NCI-H128 (cell line): ENCODE measurements around the gene ARHGAP10.

Source experiments
- DNase-seq: peaks from one replicate; lab custom pipeline; 2025; ENCODE audit not compliant: unreplicated experiment; lab: John Stamatoyannopoulos, UW

Gene ARHGAP10, protein sequence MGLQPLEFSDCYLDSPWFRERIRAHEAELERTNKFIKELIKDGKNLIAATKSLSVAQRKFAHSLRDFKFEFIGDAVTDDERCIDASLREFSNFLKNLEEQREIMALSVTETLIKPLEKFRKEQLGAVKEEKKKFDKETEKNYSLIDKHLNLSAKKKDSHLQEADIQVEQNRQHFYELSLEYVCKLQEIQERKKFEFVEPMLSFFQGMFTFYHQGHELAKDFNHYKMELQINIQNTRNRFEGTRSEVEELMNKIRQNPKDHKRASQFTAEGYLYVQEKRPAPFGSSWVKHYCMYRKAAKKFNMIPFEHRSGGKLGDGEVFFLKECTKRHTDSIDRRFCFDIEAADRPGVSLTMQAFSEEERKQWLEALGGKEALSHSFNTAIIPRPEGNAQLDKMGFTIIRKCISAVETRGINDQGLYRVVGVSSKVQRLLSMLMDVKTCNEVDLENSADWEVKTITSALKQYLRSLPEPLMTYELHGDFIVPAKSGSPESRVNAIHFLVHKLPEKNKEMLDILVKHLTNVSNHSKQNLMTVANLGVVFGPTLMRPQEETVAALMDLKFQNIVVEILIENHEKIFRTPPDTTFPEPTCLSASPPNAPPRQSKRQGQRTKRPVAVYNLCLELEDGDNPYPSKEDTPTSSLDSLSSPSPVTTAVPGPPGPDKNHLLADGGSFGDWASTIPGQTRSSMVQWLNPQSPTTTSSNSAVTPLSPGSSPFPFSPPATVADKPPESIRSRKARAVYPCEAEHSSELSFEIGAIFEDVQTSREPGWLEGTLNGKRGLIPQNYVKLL

DNA sequence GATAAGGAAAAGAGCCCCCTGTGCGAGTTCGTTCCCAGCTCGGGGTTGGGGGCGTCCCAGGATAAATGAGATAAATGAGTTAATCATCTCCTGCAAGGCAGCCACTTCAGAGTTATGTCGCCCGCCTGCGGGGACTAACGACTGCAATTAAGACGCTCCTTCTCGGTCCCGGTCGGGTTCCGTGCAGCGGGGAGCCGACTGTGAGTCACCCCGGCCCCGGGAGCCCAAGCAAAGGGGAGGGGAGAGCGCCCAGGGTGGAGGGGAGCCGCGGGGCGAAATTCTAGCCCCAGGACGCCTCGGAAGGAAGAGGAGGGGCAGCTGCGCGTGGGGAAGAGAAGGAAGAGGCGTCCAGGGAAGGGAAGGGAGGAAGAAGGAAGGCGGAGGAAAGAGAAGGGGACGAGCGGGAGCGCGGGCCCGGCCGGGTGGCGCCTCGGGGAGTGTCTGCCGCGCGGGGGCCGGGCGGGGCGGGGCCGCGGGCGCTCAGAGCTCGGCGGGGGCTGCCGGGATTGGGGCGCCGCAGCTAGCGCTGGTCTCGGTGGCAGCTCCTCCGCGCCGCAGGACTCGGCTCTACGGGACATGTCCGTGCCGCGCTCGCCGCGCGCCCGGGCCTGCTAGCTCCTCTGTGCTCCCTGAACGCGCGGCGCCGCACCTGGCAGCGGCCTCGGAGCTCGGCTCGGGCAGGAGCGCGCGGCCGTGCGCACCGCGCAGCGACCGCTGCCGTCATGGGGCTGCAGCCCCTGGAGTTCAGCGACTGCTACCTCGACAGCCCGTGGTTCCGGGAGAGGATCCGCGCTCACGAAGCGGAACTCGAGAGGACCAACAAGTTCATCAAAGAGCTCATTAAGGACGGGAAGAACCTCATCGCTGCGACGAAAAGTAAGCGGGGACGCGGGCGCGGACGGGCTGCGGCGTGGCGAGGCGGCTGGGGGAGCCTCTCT is at the start of gene ARHGAP10:
TSS of gene ARHGAP10 (plus strand) at position 509 of the 938 bp plus-strand sequence. CDS start at position 723, 214 bp downstream.
- DNase-seq, result no peak

DNA sequence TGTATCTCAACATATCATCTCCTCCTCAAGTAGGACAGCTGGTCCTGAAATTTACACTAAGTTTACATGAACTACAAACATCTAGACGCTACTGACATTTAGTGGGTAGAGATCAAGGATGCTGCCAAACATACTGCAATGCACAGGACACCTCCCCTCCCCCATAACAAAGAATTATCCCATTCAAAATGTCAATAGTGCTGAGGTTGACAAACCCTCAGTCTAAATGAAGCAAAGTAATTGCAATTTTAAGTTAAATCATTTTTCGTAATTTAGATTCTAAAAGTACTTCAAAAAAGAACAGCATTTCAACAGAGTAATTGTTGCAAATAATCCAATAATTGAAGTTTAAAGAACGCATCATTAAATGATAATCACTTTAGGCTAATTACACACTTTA is 49.1 kb upstream of the ARHGAP10 start:
- no peak for DNase-seq

DNA sequence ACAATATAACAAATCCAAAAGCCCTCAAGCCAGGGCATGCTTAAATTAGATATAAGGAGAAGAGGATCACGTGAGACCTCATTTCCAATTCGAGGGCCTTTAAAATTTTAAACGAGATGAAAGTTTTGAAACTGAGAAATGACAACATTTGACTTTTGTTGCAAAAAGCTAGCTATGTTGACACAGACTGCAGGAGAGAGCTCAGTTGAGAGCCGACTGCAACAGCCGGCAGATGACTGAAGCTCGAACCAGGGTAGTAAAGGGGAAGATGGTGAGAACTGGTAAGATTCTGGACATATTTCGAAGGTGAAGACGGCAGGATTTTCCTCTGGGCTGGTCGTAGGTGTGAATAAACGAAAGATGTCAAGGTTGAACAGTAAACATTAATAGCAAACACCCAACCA is 48.7 kb upstream of the ARHGAP10 start:
- DNase-seq, result no peak

DNA sequence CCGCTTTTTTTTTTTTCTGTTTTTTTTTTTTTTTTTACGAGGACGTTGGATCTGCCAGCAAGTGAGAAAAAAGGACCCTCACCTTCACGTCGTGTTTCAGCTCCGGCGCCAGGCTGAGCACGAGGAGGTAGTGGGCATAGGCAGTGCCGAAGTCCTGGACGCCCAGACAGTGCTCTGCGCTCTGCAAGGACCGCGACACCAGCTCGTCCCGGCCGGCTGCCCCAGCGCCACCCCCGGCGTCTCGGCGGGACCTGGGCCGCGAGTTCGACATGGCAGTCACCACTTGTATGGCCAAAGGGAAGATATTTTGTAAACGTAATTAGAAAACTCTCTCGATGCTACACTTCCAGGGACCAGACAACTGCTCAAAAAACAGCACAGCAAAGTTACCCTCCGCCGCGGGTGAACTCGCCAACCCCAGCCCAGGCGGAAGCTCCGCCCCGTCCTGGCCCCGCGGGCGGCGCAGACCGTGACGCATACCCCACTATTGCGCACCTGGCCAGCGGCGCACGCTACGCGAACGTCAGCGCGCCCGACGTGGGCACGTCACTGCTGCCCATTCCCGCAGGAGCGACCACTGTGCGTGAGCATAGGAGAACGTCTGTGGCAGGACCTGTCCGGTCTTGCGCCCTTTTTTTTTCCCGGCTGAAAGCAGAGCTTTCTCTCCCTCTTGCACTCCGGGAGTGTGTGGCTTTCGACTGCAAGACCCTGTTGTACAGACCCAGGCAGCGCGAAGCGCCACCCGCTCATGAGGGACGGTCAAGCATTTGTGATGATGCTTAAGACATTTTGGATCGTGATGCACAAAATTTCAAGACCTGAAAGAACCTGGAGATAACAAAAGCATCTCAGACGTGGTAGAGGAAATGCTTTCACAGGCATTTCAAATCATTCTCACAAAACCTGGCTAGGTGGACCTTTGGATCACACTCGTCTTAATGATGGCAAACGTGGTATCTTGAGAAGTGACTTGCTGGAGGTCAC is 47.9 kb upstream of the ARHGAP10 start, which contains the start of gene PRMT9:
TSS of gene PRMT9 (minus strand) at position 447 of the 984 bp plus-strand sequence. CDS start at position 271, 176 bp downstream.
- DNase-seq, result peak; percentile 42

DNA sequence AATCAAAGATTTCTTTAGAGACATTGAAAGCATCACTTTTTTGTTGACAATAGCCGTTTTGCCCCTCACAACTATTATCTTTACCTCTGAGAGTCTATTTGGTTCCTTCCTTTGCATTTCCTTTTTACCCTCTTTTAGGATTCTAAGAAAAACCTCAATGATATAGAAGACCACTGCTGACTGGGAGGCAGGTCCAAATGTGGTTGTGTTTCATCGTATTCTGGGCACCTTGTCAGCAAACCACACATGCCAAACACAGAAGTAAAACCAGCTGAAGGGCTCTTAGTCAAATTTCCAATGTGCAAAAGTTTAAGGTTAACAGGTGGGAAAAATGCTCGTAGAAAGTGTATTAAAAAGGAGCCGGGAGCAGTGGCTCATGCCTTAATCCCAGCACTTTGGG is 42.8 kb upstream of the ARHGAP10 start:
- no peak for DNase-seq

DNA sequence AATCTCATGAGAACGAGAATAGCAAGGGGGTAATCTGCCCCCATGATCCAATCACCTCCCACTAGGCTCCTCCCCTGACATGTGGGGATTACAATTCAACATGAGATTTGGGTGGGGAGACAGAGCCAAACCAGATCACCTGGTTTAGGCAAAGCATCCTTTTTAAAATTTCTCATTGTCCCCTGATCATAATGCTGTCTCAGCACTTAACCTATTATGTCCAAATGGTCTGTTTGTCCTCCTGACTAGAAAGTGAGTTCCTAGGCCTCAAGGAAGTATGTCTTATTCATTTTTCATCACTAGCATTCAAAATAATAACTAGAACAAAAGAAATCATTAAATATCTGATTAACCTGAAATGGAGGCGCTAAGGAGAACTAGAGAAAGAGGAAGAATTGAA is 40.1 kb upstream of the ARHGAP10 start:
- DNase-seq, result no peak

DNA sequence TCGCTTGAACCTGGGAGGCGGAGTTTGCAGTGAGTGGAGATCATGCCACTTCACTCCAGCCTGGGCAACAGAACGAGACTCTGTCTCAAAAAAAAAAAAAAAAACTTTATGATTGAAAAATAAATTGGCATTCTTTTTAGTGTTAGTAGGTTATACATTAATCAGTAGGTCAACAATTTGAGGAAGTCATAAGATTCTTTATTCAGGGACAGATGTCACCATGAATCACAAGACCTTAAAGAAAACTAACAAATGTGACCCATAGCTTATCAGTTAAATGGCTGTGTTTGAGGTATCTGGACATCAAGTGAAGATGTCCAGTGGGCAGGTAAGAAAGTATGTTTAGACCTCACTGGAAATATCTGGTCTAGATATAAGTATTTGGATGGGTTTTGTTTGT is 38.7 kb upstream of the ARHGAP10 start:
- DNase-seq, result no peak

DNA sequence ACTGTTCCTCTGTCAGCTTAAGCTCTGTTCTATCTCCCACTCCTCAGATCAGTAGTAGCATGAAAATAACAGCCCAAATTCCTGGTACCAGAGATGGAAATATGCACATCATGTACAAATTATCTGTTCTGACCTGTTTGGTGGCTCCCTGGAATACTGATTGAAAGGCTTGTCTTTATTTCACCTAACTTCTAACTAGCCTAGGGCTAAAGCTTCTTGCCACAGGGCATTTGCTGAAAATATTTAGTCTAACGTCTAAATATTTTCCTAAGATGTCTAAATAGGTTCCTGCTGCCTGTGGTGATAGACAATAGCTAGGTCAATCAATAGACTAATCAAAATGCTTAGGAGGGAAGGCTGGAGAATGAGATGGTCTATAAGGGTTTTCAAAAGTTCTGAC is 35.0 kb upstream of the ARHGAP10 start:
- DNase-seq, result no peak

DNA sequence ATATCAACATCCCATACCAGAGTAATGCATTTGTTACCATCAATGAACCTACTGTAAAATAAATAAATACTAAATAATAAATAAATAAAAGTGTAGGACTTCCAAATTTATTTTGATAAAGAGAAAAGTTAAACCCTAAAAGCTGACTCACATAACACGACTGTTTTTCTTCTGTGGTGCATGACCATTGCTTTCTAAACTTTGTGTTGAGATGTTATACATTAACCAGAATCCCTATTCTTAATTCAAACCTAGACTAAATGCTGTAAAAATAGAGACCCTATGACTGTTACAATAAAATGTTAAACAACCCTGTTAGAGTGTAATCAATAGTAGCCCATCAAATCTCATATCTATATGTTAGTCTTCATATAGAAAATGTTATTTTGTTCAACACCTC is 27.0 kb upstream of the ARHGAP10 start:
- no peak for DNase-seq

DNA sequence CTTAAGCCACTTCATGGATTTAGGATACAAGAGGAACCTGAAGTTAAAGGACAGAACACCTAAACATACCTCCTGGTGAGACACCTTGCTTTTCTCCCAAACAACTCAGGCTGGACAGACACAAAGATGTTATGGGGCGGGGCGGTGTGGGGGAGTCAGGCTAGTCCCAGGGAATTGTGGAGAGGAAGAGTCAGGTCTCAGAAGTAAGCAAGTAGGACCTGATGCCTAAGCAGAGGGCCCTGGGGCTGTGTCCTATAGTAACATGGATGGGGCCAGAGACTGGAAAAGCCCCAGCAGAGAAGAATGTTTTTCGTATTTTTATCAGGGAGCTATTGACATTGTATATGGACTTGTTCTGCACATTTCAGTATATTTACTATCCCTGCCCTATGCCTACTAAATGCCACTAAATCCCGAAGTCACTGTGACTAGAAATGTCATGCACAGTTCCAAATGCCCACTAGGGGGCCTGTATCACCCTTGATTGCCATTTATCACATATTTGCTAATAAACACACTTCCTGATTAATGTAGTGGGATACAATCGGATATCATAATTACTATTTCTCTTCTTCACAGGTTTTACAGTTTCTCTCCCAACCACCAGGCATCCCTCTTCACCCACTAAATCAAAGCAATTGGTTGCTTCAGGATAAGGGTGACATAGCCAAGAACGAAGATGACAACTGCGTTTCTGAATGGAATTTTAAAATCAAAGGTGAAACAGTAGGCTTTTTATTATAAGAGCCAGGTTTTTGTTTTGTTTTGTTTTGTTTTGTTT is 23.8 kb upstream of the ARHGAP10 start:
- DNase-seq, result no peak

DNA sequence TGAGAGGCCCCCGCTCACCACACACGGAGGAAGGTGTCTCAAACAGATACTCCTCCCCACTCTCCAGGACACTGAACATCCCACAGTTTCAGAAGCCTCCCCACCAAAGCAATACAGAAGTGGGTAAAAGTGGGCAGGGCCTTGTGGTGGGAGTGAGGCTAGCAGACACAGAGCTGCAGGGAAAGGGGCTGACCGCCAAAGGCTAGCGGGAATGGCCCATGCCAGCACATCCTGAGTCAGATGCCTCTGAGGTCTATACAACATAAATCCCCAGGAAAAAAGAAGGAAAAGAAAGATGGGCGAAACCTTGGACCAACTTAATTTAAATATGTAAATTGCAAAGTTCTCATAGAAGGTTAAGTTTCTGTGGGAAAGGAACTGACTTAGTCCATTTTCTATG is 21.9 kb upstream of the ARHGAP10 start:
- DNase-seq, result no peak

DNA sequence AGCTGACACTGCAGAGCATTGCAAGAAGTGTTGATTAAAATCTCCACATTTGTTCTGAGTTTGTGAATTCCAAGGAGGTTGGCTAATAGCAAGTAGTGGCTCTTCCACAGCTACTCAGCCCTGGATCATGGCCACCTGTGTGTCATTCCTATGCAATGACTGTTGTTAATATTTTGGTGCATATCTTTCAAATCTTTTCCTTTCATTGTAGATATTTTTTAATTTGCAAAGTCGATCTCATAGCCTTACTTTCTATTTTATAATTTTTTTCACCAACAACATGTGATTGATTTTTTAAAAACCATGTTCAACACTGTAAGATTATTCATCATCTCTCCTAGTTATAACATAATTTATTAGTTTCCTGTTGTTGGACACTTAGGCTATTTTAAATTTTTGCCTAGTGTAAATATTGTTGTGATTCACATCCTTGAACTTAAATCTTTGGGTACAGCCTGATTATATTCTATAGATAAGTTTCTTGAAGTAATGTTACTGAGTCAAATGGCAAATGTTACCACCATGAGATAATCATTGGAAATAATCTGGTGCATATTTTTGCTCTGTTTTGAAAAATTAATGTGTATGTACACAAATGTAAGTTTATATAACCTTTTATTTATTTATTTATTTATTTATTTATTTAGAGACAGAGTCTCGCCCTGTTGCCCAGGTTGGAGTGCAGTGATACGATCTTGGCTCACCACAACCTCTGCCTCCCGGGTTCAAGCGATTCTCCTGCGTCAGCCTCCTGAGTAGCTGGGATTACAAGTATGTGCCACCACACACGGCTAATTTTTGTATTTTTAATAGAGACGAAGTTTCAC is 17.1 kb upstream of the ARHGAP10 start:
- DNase-seq, result no peak

DNA sequence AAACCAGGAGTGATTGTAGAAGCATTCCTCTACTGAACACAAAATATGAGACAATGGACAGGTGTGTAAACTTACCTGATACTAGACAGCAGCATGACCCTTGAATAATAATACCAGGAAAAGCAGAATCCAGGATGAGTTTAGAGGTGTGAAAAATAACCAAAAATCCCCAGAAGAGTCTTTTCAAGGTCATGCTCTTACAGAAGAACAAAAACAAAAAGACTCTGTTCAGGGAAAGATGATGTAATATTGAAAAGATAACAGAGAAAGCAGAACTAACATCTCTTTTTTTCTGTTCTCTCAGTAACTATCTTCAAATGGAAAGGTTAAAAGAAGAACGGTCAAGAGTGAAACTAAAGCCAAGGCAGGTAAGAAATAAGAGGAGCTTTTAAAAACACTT is 14.0 kb upstream of the ARHGAP10 start:
- DNase-seq, result no peak

DNA sequence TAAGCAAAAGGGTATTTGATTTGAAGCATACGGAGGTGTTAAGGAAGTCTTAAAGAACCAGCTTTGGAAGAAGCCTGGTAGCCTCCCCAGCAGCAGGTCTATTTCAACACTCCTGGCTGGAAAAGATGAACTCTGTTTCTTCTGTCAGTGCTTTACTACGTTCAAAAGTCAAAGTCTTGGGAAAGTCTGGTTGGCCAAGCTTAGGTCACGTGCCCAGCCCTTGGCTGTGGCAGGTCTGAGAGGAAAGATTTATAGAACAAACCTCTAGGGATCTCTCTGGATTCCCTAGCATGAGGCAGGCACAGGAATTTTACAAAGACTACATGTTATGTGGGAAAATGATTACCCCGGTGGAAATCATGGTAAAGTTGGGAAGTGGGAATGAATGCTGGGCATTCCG is 8.6 kb upstream of the ARHGAP10 start:
- DNase-seq, result no peak

DNA sequence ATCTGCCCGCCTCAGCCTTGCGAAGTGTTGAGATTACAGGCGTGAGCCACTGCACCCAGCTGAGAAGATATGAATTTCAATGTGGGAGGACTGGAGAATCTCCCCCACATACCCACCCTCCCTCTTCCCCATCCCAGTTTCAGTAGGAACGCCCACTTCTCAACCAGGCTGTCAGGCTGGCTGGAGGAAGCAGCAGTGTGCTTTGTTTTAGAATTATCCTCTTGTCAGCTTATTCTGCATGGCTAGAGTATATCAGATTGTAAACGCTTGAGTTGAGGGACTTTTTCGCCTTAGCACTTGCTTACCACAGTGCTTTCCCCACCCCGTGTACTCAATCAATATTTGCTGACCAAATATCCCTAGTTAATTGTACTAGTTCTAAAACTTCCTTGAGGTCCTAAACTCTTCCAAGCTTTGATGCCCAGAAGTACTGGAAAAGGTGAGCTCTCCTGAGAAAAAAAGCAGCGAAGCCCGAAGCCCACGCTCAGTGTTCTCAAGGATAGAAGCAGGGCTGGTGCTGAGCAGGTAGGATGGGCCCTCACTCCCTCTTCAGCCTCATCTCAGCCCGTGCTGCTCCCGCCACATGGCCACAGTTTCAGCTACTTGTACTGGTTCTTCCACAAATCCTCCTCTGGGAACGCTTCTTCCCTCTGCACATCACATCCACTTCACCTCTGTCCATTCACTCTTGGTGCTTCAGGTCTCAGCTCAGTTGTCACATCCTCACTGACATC is 7.3 kb upstream of the ARHGAP10 start:
- no peak for DNase-seq

DNA sequence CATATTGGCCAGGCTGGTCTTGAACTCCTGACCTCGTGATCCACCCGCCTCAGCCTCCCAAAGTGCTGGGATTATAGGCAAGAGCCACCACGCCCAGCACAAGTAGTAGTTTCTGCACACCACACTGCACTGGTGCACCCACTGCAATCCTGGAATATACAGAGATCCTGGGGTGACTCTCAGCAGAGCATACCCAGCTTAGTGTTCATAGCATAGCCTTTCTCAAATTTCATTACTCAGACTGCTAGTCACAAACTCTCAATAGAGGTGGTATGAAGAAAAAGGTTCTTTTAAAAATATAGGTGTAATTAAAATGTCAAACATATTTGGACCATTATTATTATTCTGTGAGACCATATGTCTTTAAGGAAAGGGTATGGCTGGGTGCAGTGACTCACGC is 6.2 kb upstream of the ARHGAP10 start:
- no peak for DNase-seq

DNA sequence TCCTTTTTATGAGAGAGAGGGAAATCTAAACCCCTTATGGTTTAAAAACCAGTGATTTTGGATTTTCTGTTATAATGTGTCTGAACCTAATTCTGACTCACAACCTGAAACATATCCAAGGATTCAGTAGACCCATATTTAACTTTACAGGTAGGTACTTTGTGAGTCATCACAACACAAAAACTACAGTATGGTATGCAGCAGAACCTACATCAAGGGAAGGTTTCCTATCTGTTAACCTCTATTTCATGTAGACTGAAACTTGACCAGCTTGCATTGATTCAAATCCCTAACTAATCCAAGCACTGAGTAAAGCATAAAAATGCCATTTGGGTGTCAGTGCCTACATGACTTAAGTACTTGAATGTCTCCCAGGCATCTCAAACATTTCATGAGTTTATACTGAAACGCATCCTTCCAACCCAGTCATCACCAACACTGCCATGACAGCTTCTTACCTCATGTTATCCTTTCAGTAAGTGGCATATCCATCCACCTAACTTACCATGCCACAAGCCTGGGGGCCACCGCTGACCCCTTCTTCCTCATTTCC is 4.3 kb upstream of the ARHGAP10 start:
- DNase-seq, result no peak
